ENCODE data around the gene FTHL17. TPM values are rescaled to one million over a fixed set of nuclear protein-coding genes. Genes with fewer than 3 reads are reported as not detected.

Gene FTHL17
- polyA plus RNA-seq, 1 of the 3 experiments (the other 2 are of a cell fraction) = not detected

DNA sequence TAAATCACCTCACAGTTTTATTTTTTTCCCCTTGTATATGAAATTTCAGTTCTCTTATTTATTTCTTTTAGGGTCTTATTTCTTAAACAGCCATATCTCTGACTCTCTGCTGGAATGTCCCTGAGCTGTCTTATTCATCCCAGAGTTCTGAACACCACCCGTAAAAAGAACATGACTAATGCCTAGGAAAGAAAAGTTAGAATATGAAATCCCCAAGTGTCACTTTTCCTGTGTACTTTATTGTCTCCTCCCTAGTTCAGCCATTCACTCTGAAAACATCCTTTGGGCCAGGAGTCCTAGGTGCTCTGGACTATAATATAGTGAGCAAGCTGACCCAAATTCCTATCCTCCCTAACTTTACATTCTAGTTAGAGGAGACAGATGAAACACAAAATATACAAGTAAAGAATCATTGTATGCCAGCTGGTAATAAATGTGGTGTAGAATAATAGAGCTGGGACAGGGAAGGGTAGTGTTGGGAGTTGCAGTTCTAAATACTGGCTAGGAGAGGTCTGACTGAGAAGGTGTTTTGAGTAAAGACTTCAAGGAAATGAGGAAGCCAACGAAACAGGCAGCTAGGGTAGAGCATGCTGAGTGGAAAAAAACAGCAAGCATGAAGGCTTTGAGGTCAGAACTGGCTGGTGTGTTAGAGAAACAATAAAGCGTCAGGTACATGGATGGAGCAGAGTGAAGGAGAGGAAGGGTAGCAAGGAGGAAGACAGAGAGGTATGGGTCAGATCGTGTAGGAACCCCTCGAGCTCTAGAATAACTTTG lies 40.6 kb upstream of the FTHL17 start:
- TF ChIP-seq RFX5 (IDR thresholded peaks at IDR 0.05; ENCODE audit: low read length) (no peak), NFIC (IDR thresholded peaks at IDR 0.05; ENCODE audit: borderline replicate concordance) (no peak), SMC3 (IDR thresholded peaks at IDR 0.05; ENCODE audit: low read depth, low read length) (no peak), FOXJ3 (CRISPR knock-in tag; IDR thresholded peaks at IDR 0.05) (no peak)
- no peak for DNase-seq
- Histone ChIP-seq H4K20me1 (ENCODE audit: insufficient read depth) (no peaks in the 10 kb centered on the region), H3K4me1 (ENCODE audit: control insufficient read depth in 1 of 2, insufficient read depth in 2 of 2, low read depth in 1 of 2, low read length in 1 of 2) (no peaks in the 10 kb centered on the region), H3K36me3 (replicated peaks in 1 of 2; ENCODE audit: control insufficient read depth in 1 of 2, insufficient read depth in 2 of 2, low read length in 1 of 2) (no peaks in the 10 kb centered on the region), H3K4me2 (no peak overlapping the region), H2AFZ (ENCODE audit: low read depth) (no peak overlapping the region), H3K9ac (no peak overlapping the region), H3F3A (replicated peaks; ENCODE audit: insufficient read depth) (no peaks in the 10 kb centered on the region), H3K9me2 (no peaks in the 10 kb centered on the region), H3K79me2 (ENCODE audit: insufficient read depth) (no peaks in the 10 kb centered on the region), H3K9me3 (no peaks in the 10 kb centered on the region), H3K27me3 (ENCODE audit: insufficient read depth) (no peaks in the 10 kb centered on the region), H3K4me3 (ENCODE audit: low read depth in 2 of 2, low read length in 1 of 2) (no peak overlapping the region), H3K27ac (ENCODE audit: low read depth in 2 of 2, low read length in 1 of 2) (no peak overlapping the region)
- WGBS (ENCODE audit: low lambda C conversion rate) = 27% methylated on average over 5 of the region's 5 CpGs
- ChIA-PET CTCF (interaction anchor here (0.8 kb wide), 1 partner anchor 73 kb away, joined by 5 read pairs; no protein-coding TSS in a partner anchor), POLR2A (no interaction called here)

DNA sequence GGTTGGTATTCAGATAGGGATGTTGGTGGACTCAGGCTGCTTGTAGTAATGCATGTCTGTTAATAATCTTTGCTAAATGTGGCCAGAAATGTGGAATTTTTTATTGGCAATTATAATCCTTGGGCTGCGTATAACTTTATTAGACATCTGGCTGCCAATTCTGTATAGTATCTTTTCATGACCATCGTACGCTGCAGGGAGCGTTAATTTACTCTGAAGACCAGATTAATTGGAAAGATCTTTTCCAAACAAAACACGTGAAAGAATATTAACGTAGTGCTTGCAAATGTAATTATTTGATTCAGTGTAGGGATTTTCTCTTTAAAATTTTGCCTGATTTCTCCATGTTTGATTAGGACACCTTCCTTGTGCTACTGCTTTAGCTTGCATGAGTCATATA lies 38.8 kb upstream of the FTHL17 start:
- Histone ChIP-seq H4K20me1 (ENCODE audit: insufficient read depth) (no peaks in the 10 kb centered on the region), H3K4me1 (ENCODE audit: control insufficient read depth in 1 of 2, insufficient read depth in 2 of 2, low read depth in 1 of 2, low read length in 1 of 2) (no peaks in the 10 kb centered on the region), H3K27me3 (ENCODE audit: insufficient read depth) (no peaks in the 10 kb centered on the region), H3K9ac (no peak overlapping the region), H3K4me2 (no peak overlapping the region), H3K9me3 (no peaks in the 10 kb centered on the region), H3K27ac (ENCODE audit: low read depth in 2 of 2, low read length in 1 of 2) (peak overlapping the region in 1 of 2 experiments; percentile 43; a peak in 1 of 4 replicates), H3K4me3 (ENCODE audit: low read depth in 2 of 2, low read length in 1 of 2) (no peak overlapping the region), H3K79me2 (ENCODE audit: insufficient read depth) (no peaks in the 10 kb centered on the region), H3K36me3 (replicated peaks in 1 of 2; ENCODE audit: control insufficient read depth in 1 of 2, insufficient read depth in 2 of 2, low read length in 1 of 2) (no peaks in the 10 kb centered on the region), H3K9me2 (no peaks in the 10 kb centered on the region), H2AFZ (ENCODE audit: low read depth) (no peak overlapping the region), H3F3A (replicated peaks; ENCODE audit: insufficient read depth) (no peaks in the 10 kb centered on the region)
- POLR2A ChIA-PET = no interaction called here
- DNase-seq = no peak
- CTCF ChIA-PET = no interaction called here
- TF ChIP-seq RFX5 (IDR thresholded peaks at IDR 0.05; ENCODE audit: low read length) = no peak
- TF ChIP-seq RXRA (IDR thresholded peaks at IDR 0.05; ENCODE audit: borderline replicate concordance, low read depth) = no peak
- TF ChIP-seq GATA2 (CRISPR knock-in tag; IDR thresholded peaks at IDR 0.05) = peak; percentile 67
- no peak for TF ChIP-seq GABPA (IDR thresholded peaks at IDR 0.05; ENCODE audit: low read depth)
- TF ChIP-seq FOSL2 (IDR thresholded peaks at IDR 0.05; ENCODE audit: borderline replicate concordance, low read depth) = no peak
- TF ChIP-seq NRF1 (IDR thresholded peaks at IDR 0.05; ENCODE audit: low read depth, low read length) = no peak
- no peak for TF ChIP-seq FOXJ3 (CRISPR knock-in tag; IDR thresholded peaks at IDR 0.05)
- TF ChIP-seq RCOR1 (IDR thresholded peaks at IDR 0.05; ENCODE audit: low read length) = 0 out of 2 replicates have a peak, but pooled peaks have one; percentile 27
- no peak for TF ChIP-seq MXI1 (IDR thresholded peaks at IDR 0.05; ENCODE audit: low read depth, low read length)
- TF ChIP-seq TCF12 (IDR thresholded peaks at IDR 0.05) = no peak
- no peak for TF ChIP-seq SMC3 (IDR thresholded peaks at IDR 0.05; ENCODE audit: low read depth, low read length)
- TF ChIP-seq EZH2phosphoT487 (IDR thresholded peaks at IDR 0.05; ENCODE audit: borderline replicate concordance, low read depth) = no peak
- no peak for TF ChIP-seq TEAD4 (IDR thresholded peaks at IDR 0.05; ENCODE audit: borderline replicate concordance, insufficient read depth)
- TF ChIP-seq CTCF (IDR thresholded peaks at IDR 0.05) = no peak
- TF ChIP-seq ZBTB33 (IDR thresholded peaks at IDR 0.05; ENCODE audit: borderline replicate concordance, low read depth) = no peak
- TF ChIP-seq EP300 (IDR thresholded peaks at IDR 0.05; ENCODE audit: borderline replicate concordance in 1 of 2, low read depth in 1 of 2, low read length in 1 of 2) = peak in 1 of 2 experiments; percentile 66; a peak in 2 of 4 replicates
- TF ChIP-seq, protein P1, sequence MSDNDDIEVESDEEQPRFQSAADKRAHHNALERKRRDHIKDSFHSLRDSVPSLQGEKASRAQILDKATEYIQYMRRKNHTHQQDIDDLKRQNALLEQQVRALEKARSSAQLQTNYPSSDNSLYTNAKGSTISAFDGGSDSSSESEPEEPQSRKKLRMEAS (IDR thresholded peaks at IDR 0.05; ENCODE audit: low read depth) = no peak
- TF ChIP-seq YY1 (IDR thresholded peaks at IDR 0.05; ENCODE audit: low read depth) = no peak
- no peak for TF ChIP-seq JUND (IDR thresholded peaks at IDR 0.05)
- 26% methylated on average over 6 of the region's 6 CpGs for WGBS (ENCODE audit: low lambda C conversion rate)
